H9 (cell line): Measurements from ENCODE around the gene TPRG1. TPM values are rescaled to one million over a fixed set of nuclear protein-coding genes. Genes with fewer than 3 reads are reported as not detected.

Source experiments
- DNase-seq: peaks from one replicate; pipeline ENCODE4 v3.0.0-alpha.2; 2017
- H2AFZ ChIP-seq: one replicate; pipeline ENCODE4 v1.6.1; 2013; ENCODE audit warnings: mild to moderate bottlenecking, low read length, control low read depth, moderate library complexity
- H2AK5ac ChIP-seq: 2 replicates; pipeline ENCODE4 v1.6.1; 2013; ENCODE audit warnings: low read length, control low read depth, mixed read lengths; ENCODE audit not compliant: insufficient read length
- H2BK120ac ChIP-seq: one replicate; pipeline ENCODE4 v1.6.1; 2013; ENCODE audit warnings: low read depth, mild to moderate bottlenecking, low read length, control low read depth, inconsistent platforms; ENCODE audit not compliant: poor library complexity, severe bottlenecking
- H2BK12ac ChIP-seq: 2 replicates; pipeline ENCODE4 v1.6.1; 2013; ENCODE audit warnings: low read length, control low read depth, mixed read lengths, low read depth; ENCODE audit not compliant: insufficient read length
- H2BK15ac ChIP-seq: 2 replicates; pipeline ENCODE4 v1.6.1; 2013; ENCODE audit warnings: low read depth, low read length, control low read depth
- H2BK20ac ChIP-seq: one replicate; pipeline ENCODE4 v1.6.1; 2013; ENCODE audit warnings: low read depth, mild to moderate bottlenecking, low read length, control low read depth, inconsistent platforms; ENCODE audit not compliant: poor library complexity, severe bottlenecking
- H2BK5ac ChIP-seq: 2 replicates; pipeline ENCODE4 v1.6.1; 2013; ENCODE audit warnings: low read length, control low read depth, mixed read lengths; ENCODE audit not compliant: insufficient read length
- H3K14ac ChIP-seq: 2 replicates; pipeline ENCODE4 v1.6.1; 2013; ENCODE audit warnings: low read length, control low read depth; ENCODE audit not compliant: insufficient read depth
- H3K18ac ChIP-seq: 2 replicates; pipeline ENCODE4 v1.6.1; 2013; ENCODE audit warnings: low read depth, mild to moderate bottlenecking, mixed read lengths, low read length, control low read depth; ENCODE audit not compliant: insufficient read length
- H3K23ac ChIP-seq: 2 replicates; pipeline ENCODE4 v1.6.1; 2013; ENCODE audit warnings: low read length, control low read depth, mixed read lengths, low read depth; ENCODE audit not compliant: insufficient read length
- H3K23me2 ChIP-seq: 2 replicates; pipeline ENCODE4 v1.6.1; 2013; ENCODE audit warnings: low read depth, mild to moderate bottlenecking, mixed read lengths, low read length, control low read depth; ENCODE audit not compliant: insufficient read length, poor library complexity, severe bottlenecking
- H3K27ac ChIP-seq: 2 replicates; pipeline ENCODE4 v1.5.1; 2013; ENCODE audit warnings: low read length, control low read depth, mixed read lengths, low read depth; ENCODE audit not compliant: insufficient read length
- H3K27me3 ChIP-seq: 2 replicates; pipeline ENCODE4 v1.6.1; 2013; ENCODE audit warnings: low read length, control low read depth, inconsistent platforms; ENCODE audit not compliant: insufficient read depth
- H3K4ac ChIP-seq: 2 replicates; pipeline ENCODE4 v1.6.1; 2013; ENCODE audit warnings: low read depth, mild to moderate bottlenecking, control low read depth, inconsistent platforms, low read length, moderate library complexity
- H3K4me1 ChIP-seq: 2 replicates; pipeline ENCODE4 v1.6.1; 2013; ENCODE audit warnings: low read length, control low read depth, inconsistent platforms; ENCODE audit not compliant: insufficient read depth
- H3K4me2 ChIP-seq: 2 replicates; pipeline ENCODE4 v1.6.1; 2013; ENCODE audit warnings: low read length, control low read depth, mixed read lengths; ENCODE audit not compliant: insufficient read length, insufficient read depth
- H3K56ac ChIP-seq: 2 replicates; pipeline ENCODE4 v1.6.1; 2013; ENCODE audit warnings: low read depth, mild to moderate bottlenecking, mixed read lengths, low read length, control low read depth; ENCODE audit not compliant: insufficient read length
- H3K79me1 ChIP-seq: 2 replicates; pipeline ENCODE4 v1.6.1; 2013; ENCODE audit warnings: low read depth, mild to moderate bottlenecking, moderate library complexity, low read length, control low read depth, inconsistent platforms; ENCODE audit not compliant: insufficient read depth, poor library complexity, severe bottlenecking
- H3K79me2 ChIP-seq: 2 replicates; pipeline ENCODE4 v1.6.1; 2013; ENCODE audit warnings: low read length, control low read depth, inconsistent platforms; ENCODE audit not compliant: insufficient read depth
- H3K9ac ChIP-seq: 2 replicates; pipeline ENCODE4 v1.6.1; 2013; ENCODE audit warnings: low read length, control low read depth, mixed read lengths; ENCODE audit not compliant: insufficient read length; ENCODE audit errors: extremely low read depth
- H3K9me3 ChIP-seq: one replicate; pipeline ENCODE4 v1.6.1; 2013; ENCODE audit warnings: low read depth, low read length, inconsistent platforms; ENCODE audit not compliant: control insufficient read depth
- H3T11ph ChIP-seq: one replicate; pipeline ENCODE4 v1.6.1; 2013; ENCODE audit warnings: mild to moderate bottlenecking, low read length, control low read depth, inconsistent platforms
- H4K20me1 ChIP-seq: one replicate; pipeline ENCODE4 v1.6.1; 2013; ENCODE audit not compliant: control insufficient read depth, insufficient read length, insufficient read depth
- H4K5ac ChIP-seq: 2 replicates; pipeline ENCODE4 v1.6.1; 2013; ENCODE audit warnings: low read depth, mild to moderate bottlenecking, mixed read lengths, low read length, control low read depth; ENCODE audit not compliant: insufficient read length
- H4K8ac ChIP-seq: replicated peaks from 2 replicates; pipeline ENCODE4 v1.6.1; 2013; ENCODE audit warnings: low read length, control low read depth, mixed read lengths, low read depth; ENCODE audit not compliant: insufficient read length
- H4K91ac ChIP-seq: 2 replicates; pipeline ENCODE4 v1.6.1; 2013; ENCODE audit warnings: low read depth, mild to moderate bottlenecking, moderate library complexity, mixed read lengths, low read length, control low read depth; ENCODE audit not compliant: insufficient read length
- H3K27ac Mint-ChIP-seq, 3 experiments: 2 replicates in 2 of 3; 3 replicates in 1 of 3; pipeline ENCODE4 v1.8.0; 2020 to 2021; ENCODE audit warnings: mixed read lengths in 3 of 3, mild to moderate bottlenecking in 1 of 3, moderate library complexity in 1 of 3
- H3K27me3 Mint-ChIP-seq: 2 replicates; pipeline ENCODE4 v1.8.0; 2021; ENCODE audit warnings: low read depth, mild to moderate bottlenecking, moderate library complexity, mixed read lengths
- H3K36me3 Mint-ChIP-seq, 3 experiments: 2 replicates in 2 of 3; 3 replicates in 1 of 3; pipeline ENCODE4 v1.8.0; 2020 to 2021; ENCODE audit warnings: low read depth in 3 of 3, mixed read lengths in 3 of 3; ENCODE audit not compliant: insufficient read depth in 1 of 3
- H3K4me1 Mint-ChIP-seq, 2 experiments: 2 replicates each; pipeline ENCODE4 v1.8.0; 2020; ENCODE audit warnings: mixed read lengths in 2 of 2
- H3K4me3 Mint-ChIP-seq, 2 experiments: 2 replicates in 1 of 2; 3 replicates in 1 of 2; pipeline ENCODE4 v1.8.0; 2020 to 2021; ENCODE audit warnings: mild to moderate bottlenecking in 2 of 2, mixed read lengths in 2 of 2, moderate library complexity in 1 of 2
- H3K9me3 Mint-ChIP-seq, 2 experiments: 2 replicates in 1 of 2; 3 replicates in 1 of 2; pipeline ENCODE4 v1.8.0; 2020; ENCODE audit warnings: mild to moderate bottlenecking in 2 of 2, mixed read lengths in 2 of 2, moderate library complexity in 1 of 2
- WGBS: extraction: QIAGEN DNeasy Blood & Tissue Kit; methylation state at CpG from one replicate; pipeline ENCODE4 v1.1.7; 2013; ENCODE audit warnings: missing lambda C conversion rate, low lambda C conversion rate, mixed read lengths; ENCODE audit not compliant: insufficient read length; ENCODE audit errors: extremely low coverage; 5-methylcytosine and 5-hydroxymethylcytosine counted together
- total RNA-seq: library from RNA; stranded (reverse); gene quantifications from 2 replicates; pipeline ENCODE4 v1.2.1, GENCODE V29; 2021
- TF ChIP-seq, protein P1 (sequence below): fragments of 200-600 bp; sonication (generic); conservative IDR thresholded peaks from 3 replicates; pipeline ENCODE4 v1.8.0; 2021; ENCODE audit warnings: antibody characterized with exemption, mild to moderate bottlenecking

TPRG1 gene
- total RNA-seq, 1 experiment from 2014 or later = 0.66 TPM

DNA sequence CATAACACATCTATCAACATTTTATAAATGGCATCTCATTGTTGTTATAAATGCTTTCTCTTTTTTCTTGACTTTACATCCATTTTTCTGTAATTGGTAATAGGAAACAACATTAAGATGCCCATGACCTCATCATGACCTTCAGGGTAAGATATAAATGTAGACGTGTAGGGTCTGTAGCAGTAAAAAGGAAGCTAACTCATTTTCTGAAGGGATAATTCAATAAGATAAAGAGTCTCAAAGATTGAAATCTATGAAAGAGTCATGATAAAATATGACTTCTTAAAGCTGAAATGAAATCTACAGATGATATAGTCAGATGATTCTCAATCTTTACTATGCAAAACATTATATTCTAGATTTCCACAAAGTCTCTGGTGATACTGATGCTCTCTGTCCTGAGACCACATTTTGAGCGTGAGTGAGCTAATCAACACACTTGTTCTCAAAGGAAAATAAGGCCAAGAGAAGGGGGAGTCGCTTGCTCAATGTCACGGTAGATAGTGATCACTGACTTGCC lies 38.5 kb downstream of the TPRG1 start:
- H2BK12ac ChIP-seq = no peak overlapping the region
- Mint-ChIP-seq H3K27me3 (no peaks in the 10 kb centered on the region), H3K4me3 (no peak overlapping the region), H3K36me3 (no peaks in the 10 kb centered on the region), H3K4me1 (no peaks in the 10 kb centered on the region), H3K9me3 (no peaks in the 10 kb centered on the region), H3K27ac (no peak overlapping the region)
- H2BK15ac ChIP-seq = no peak overlapping the region
- no peaks in the 10 kb centered on the region for H3K79me1 ChIP-seq
- no peak overlapping the region for H3K56ac ChIP-seq
- no peaks in the 10 kb centered on the region for H3K27me3 ChIP-seq
- TF ChIP-seq, protein P1, sequence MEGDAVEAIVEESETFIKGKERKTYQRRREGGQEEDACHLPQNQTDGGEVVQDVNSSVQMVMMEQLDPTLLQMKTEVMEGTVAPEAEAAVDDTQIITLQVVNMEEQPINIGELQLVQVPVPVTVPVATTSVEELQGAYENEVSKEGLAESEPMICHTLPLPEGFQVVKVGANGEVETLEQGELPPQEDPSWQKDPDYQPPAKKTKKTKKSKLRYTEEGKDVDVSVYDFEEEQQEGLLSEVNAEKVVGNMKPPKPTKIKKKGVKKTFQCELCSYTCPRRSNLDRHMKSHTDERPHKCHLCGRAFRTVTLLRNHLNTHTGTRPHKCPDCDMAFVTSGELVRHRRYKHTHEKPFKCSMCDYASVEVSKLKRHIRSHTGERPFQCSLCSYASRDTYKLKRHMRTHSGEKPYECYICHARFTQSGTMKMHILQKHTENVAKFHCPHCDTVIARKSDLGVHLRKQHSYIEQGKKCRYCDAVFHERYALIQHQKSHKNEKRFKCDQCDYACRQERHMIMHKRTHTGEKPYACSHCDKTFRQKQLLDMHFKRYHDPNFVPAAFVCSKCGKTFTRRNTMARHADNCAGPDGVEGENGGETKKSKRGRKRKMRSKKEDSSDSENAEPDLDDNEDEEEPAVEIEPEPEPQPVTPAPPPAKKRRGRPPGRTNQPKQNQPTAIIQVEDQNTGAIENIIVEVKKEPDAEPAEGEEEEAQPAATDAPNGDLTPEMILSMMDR = no peak
- H2BK5ac ChIP-seq = no peak overlapping the region
- H2BK20ac ChIP-seq = no peak overlapping the region
- no peak overlapping the region for H2AK5ac ChIP-seq
- H3K27ac ChIP-seq = no peak overlapping the region
- no peak overlapping the region for H2BK120ac ChIP-seq
- no peak overlapping the region for H3K18ac ChIP-seq
- H3K23me2 ChIP-seq = no peaks in the 10 kb centered on the region
- H3K4me1 ChIP-seq = no peaks in the 10 kb centered on the region
- no peak overlapping the region for H4K91ac ChIP-seq
- no peaks in the 10 kb centered on the region for H3K9me3 ChIP-seq
- H3K9ac ChIP-seq = no peak overlapping the region
- no peak overlapping the region for H3K23ac ChIP-seq
- H3T11ph ChIP-seq = no peak overlapping the region
- H4K8ac ChIP-seq = no peak overlapping the region
- H3K4me2 ChIP-seq = no peak overlapping the region
- no CpG with 5 or more reads among the region's 4 CpGs for WGBS
- no peak for DNase-seq
- H4K20me1 ChIP-seq = no peaks in the 10 kb centered on the region
- no peak overlapping the region for H3K14ac ChIP-seq
- no peaks in the 10 kb centered on the region for H3K79me2 ChIP-seq
- H4K5ac ChIP-seq = no peak overlapping the region
- H3K4ac ChIP-seq = no peak overlapping the region
- no peak overlapping the region for H2AFZ ChIP-seq
